ENCODE measurements around the gene TUSC2. TPM values are rescaled to one million over a fixed set of nuclear protein-coding genes. Genes with fewer than 3 reads are reported as not detected.

Gene TUSC2
- total and polyA plus RNA-seq, 2 of the 8 experiments (the other 6 are each of a cell fraction or from before 2014, with no cell fraction given), result 33.3 to 65.4 TPM

GRCh38 chr3:50295553-50296431, 32.2 kb downstream of the TUSC2 start:
- no peak overlapping the region for H4K91ac ChIP-seq (replicated peaks; ENCODE audit: insufficient read length, low read length)
- ChIA-PET CTCF (ENCODE audit: partially characterized antibody) (interaction anchor here (0.5 to 3.0 kb wide), 12 partner anchors 11 to 623 kb away, joined by 3 to 16 read pairs (median 3); partner anchors contain the start of gene HYAL2), POLR2A (ENCODE audit: partially characterized antibody) (interaction anchor here (0.9 to 1.5 kb wide), 9 partner anchors 12 to 55 kb away, joined by 3 to 5 read pairs (median 3); partner anchors contain the start of gene HYAL2)
- H3K4me1 ChIP-seq (replicated peaks in 1 of 4; ENCODE audit: control insufficient read depth in 3 of 4, insufficient read depth in 4 of 4, low read length in 3 of 4), result peaks cover 0 to 22% (median 9%) of the 10 kb centered on the region in 4 experiments; a peak in 5 of 7 replicates
- H2BK15ac ChIP-seq (ENCODE audit: low read length), result no peak overlapping the region
- no peak overlapping the region for H2BK5ac ChIP-seq (ENCODE audit: low read depth, low read length)
- peaks cover 0 to 2% of the 10 kb centered on the region in 2 experiments for H4K20me1 ChIP-seq (replicated peaks in 1 of 2; ENCODE audit: control insufficient read depth in 1 of 2, insufficient read depth in 2 of 2, low read length in 2 of 2)
- H3K18ac ChIP-seq (ENCODE audit: extremely low read depth, low read length), result no peak overlapping the region
- H3K9ac ChIP-seq (replicated peaks in 1 of 4; ENCODE audit: extremely low read depth in 1 of 4, low read depth in 3 of 4, low read length in 3 of 4), result no peak overlapping the region
- peaks cover 15% of the 10 kb centered on the region for H3K23me2 ChIP-seq (ENCODE audit: low read depth, low read length)
- peaks cover 3% of the 10 kb centered on the region; the same call in 1 of the 2 replicates for H3K79me1 ChIP-seq (ENCODE audit: low read depth, low read length)
- H2BK120ac ChIP-seq (replicated peaks; ENCODE audit: low read depth, low read length), result no peak overlapping the region
- no peak overlapping the region for H3K27ac ChIP-seq (ENCODE audit: low read depth, low read length)
- no peak overlapping the region for H2AFZ ChIP-seq (ENCODE audit: low read length)
- H4K5ac ChIP-seq (ENCODE audit: insufficient read length, low read depth, low read length), result no peak overlapping the region
- no peak overlapping the region for H4K8ac ChIP-seq (ENCODE audit: extremely low read depth, insufficient read depth, low read length)
- H2AK5ac ChIP-seq (ENCODE audit: low read depth, low read length), result no peak overlapping the region
- no peaks in the 10 kb centered on the region for H3K36me3 ChIP-seq (ENCODE audit: control insufficient read depth in 2 of 4, insufficient read depth in 4 of 4, low read length in 3 of 4)
- H3K23ac ChIP-seq (ENCODE audit: insufficient read length), result no peak overlapping the region
- no peak for DNase-seq (ENCODE audit: low read depth in 1 of 2, low spot score in 2 of 2)
- H3K14ac ChIP-seq (ENCODE audit: insufficient read length), result no peak overlapping the region
- no peak for FAIRE-seq
- H3K79me2 ChIP-seq (ENCODE audit: control insufficient read depth in 1 of 2, insufficient read depth in 2 of 2, low read length in 2 of 2), result peaks cover 0 to 11% of the 10 kb centered on the region in 2 experiments; a peak in 3 of 4 replicates
- 85% methylated on average over 8 of the region's 8 CpGs; no CpG with 5 or more reads in 1 of the 2 experiments for WGBS, 2 experiments (ENCODE audit: extremely low coverage in 1 of 2, insufficient coverage in 1 of 2, insufficient read length in 1 of 2, insufficient replicate concordance in 2 of 2, low coverage in 1 of 2, low lambda C conversion rate in 2 of 2, missing lambda C conversion rate in 1 of 2)
- H3K9me3 ChIP-seq (ENCODE audit: insufficient read depth in 2 of 2, low read depth in 1 of 2, low read length in 1 of 2), result no peaks in the 10 kb centered on the region
- H2BK12ac ChIP-seq (ENCODE audit: low read depth, low read length), result no peak overlapping the region
- H2BK20ac ChIP-seq (ENCODE audit: low read length), result no peak overlapping the region
- H3K4me2 ChIP-seq (ENCODE audit: insufficient read depth in 1 of 2, low read depth in 2 of 2, low read length in 2 of 2), result no peak overlapping the region
- H3K4me3 ChIP-seq (ENCODE audit: extremely low read depth in 1 of 4, insufficient read depth in 2 of 4, low read depth in 3 of 4, low read length in 4 of 4), result no peak overlapping the region
- H3K56ac ChIP-seq (replicated peaks; ENCODE audit: insufficient read length, low read depth, low read length), result no peak overlapping the region
- H3K4ac ChIP-seq (replicated peaks; ENCODE audit: insufficient read length, low read depth, low read length), result no peak overlapping the region
- no peaks in the 10 kb centered on the region; a peak in 1 of 7 replicates for H3K27me3 ChIP-seq (replicated peaks in 1 of 4; ENCODE audit: control insufficient read depth in 3 of 4, extremely low read depth in 1 of 4, insufficient read depth in 3 of 4, low read length in 3 of 4)
- TF ChIP-seq ATF3 (IDR thresholded peaks at IDR 0.05; ENCODE audit: insufficient read depth, low read depth, low read length) (no peak), SUZ12 (IDR thresholded peaks at IDR 0.05; ENCODE audit: low read length) (no peak), NANOG (IDR thresholded peaks at IDR 0.05; ENCODE audit: insufficient read depth, low read depth, low read length, poor library complexity, severe bottlenecking) (no peak), ZNF274 (IDR thresholded peaks at IDR 0.05; ENCODE audit: borderline replicate concordance, extremely low read depth, low read length) (no peak), ATF2 (IDR thresholded peaks at IDR 0.05; ENCODE audit: low read length) (no peak), FOSL1 (IDR thresholded peaks at IDR 0.05; ENCODE audit: insufficient read depth, low read depth, low read length) (no peak), HDAC2 (IDR thresholded peaks at IDR 0.05; ENCODE audit: borderline replicate concordance in 1 of 2, low read depth in 2 of 2, low read length in 2 of 2) (no peak), CBX5 (IDR thresholded peaks at IDR 0.05; ENCODE audit: low read depth, low read length) (no peak)
